Activated CD8-positive, alpha-beta memory T cell treated with anti-CD3 and anti-CD28 coated beads, Interleukin-2, amount 10 ng/mL, durations not matched to agents 7 days and 5 days (primary cell): ENCODE results near the gene DTX3. TPM values are rescaled to one million over a fixed set of nuclear protein-coding genes. Genes with fewer than 3 reads are reported as not detected.

Source experiments
- ATAC-seq: fragments of 150-1000 bp; cut with Tn5 transposase; one replicate; pipeline ENCODE4 v1.10.0; 2021; ENCODE audit warnings: moderate library complexity
- CTCF ChIA-PET: fragments of 350-600 bp; sonication (Branson Sonifier 250); formaldehyde crosslinking; loops from one replicate; lab custom pipeline; 2021; ENCODE audit warnings: antibody characterized with exemption; lab: Charles Lee
- DNase-seq: peaks from one replicate; pipeline ENCODE4 v3.0.0-alpha.2; 2020
- H3K27ac Mint-ChIP-seq: one replicate; pipeline ENCODE4 v1.8.0; 2021; ENCODE audit warnings: mild to moderate bottlenecking, mixed read lengths
- H3K27me3 Mint-ChIP-seq: one replicate; pipeline ENCODE4 v1.8.0; 2021; ENCODE audit warnings: mixed read lengths
- H3K36me3 Mint-ChIP-seq: one replicate; pipeline ENCODE4 v1.8.0; 2021; ENCODE audit warnings: mild to moderate bottlenecking, mixed read lengths
- H3K4me1 Mint-ChIP-seq: one replicate; pipeline ENCODE4 v1.8.0; 2021; ENCODE audit warnings: mixed read lengths
- H3K4me3 Mint-ChIP-seq: one replicate; pipeline ENCODE4 v1.8.0; 2021; ENCODE audit warnings: mild to moderate bottlenecking, moderate library complexity, mixed read lengths
- H3K9me3 Mint-ChIP-seq: one replicate; pipeline ENCODE4 v1.8.0; 2022; ENCODE audit warnings: low read depth, mixed read lengths
- total RNA-seq, 2 experiments: library from RNA; stranded (reverse); gene quantifications; one replicate each; pipeline ENCODE4 v1.2.3, GENCODE V29; 2021

The DTX3 gene
- total RNA-seq, 2 experiments from 2014 or later: 20.8 to 21.2 TPM

- ATAC-seq (no peak), DNase-seq (no peak)
- no peaks in the 10 kb centered on the region for H3K27me3 Mint-ChIP-seq
- H3K4me1 Mint-ChIP-seq: no peaks in the 10 kb centered on the region
- no peak overlapping the region for H3K4me3 Mint-ChIP-seq
- no peak overlapping the region for H3K27ac Mint-ChIP-seq
- CTCF ChIA-PET: interaction anchor here (1.0 to 2.1 kb wide), 5 partner anchors 7 to 120 kb away, joined by 4 to 15 read pairs (median 6); partner anchors contain the start of genes INHBE and PIP4K2C
- no peaks in the 10 kb centered on the region for H3K9me3 Mint-ChIP-seq
- no peaks in the 10 kb centered on the region for H3K36me3 Mint-ChIP-seq
These were observed 28.6 kb upstream of the DTX3 start for GRCh38 chr12:57575771-57576612.

- no peak overlapping the region for H3K27ac Mint-ChIP-seq
These were observed 27.9 kb upstream of the DTX3 start for GRCh38 chr12:57576613-57577160.

GRCh38 chr12:57577981-57578758 is 26.5 kb upstream of the DTX3 start:
- Mint-ChIP-seq H3K4me1 (peaks cover under 1% of the 10 kb centered on the region), H3K27ac (no peak overlapping the region), H3K36me3 (no peaks in the 10 kb centered on the region), H3K27me3 (no peaks in the 10 kb centered on the region), H3K9me3 (no peaks in the 10 kb centered on the region), H3K4me3 (no peak overlapping the region)
- no peak for ATAC-seq
- no peak for DNase-seq
- CTCF ChIA-PET: no interaction called here

More at GRCh38 chr12:57576613-57577160, 27.9 kb upstream of the DTX3 start:
- no peak overlapping the region for H3K4me3 Mint-ChIP-seq
- H3K27me3 Mint-ChIP-seq: no peaks in the 10 kb centered on the region
- no peaks in the 10 kb centered on the region for H3K4me1 Mint-ChIP-seq
- ATAC-seq (no peak), DNase-seq (no peak)
- CTCF ChIA-PET: interaction anchor here (1.0 kb wide), 1 partner anchor 8 kb away, joined by 4 read pairs; no protein-coding TSS in a partner anchor
- no peaks in the 10 kb centered on the region for H3K36me3 Mint-ChIP-seq
- no peaks in the 10 kb centered on the region for H3K9me3 Mint-ChIP-seq

- H3K27ac Mint-ChIP-seq: no peak overlapping the region
- peaks cover 4% of the 10 kb centered on the region for H3K4me1 Mint-ChIP-seq
- CTCF ChIA-PET: interaction anchor here (1.6 to 7.6 kb wide), 2 partner anchors 8 to 39 kb away, joined by 3 to 148 read pairs; no protein-coding TSS in a partner anchor
- DNase-seq: no peak
- no peaks in the 10 kb centered on the region for H3K27me3 Mint-ChIP-seq
- no peaks in the 10 kb centered on the region for H3K36me3 Mint-ChIP-seq
- no peak for ATAC-seq
- no peak overlapping the region for H3K4me3 Mint-ChIP-seq
- no peaks in the 10 kb centered on the region for H3K9me3 Mint-ChIP-seq
These were observed 25.6 kb upstream of the DTX3 start for GRCh38 chr12:57579011-57579410.

GRCh38 chr12:57579677-57580465 is 24.8 kb upstream of the DTX3 start:
- no peak overlapping the region for H3K27ac Mint-ChIP-seq
- ATAC-seq (no peak), DNase-seq (no peak)
- H3K36me3 Mint-ChIP-seq: no peaks in the 10 kb centered on the region
- no peaks in the 10 kb centered on the region for H3K9me3 Mint-ChIP-seq
- peaks cover 4% of the 10 kb centered on the region for H3K4me1 Mint-ChIP-seq
- no peaks in the 10 kb centered on the region for H3K27me3 Mint-ChIP-seq
- H3K4me3 Mint-ChIP-seq: no peak overlapping the region
- CTCF ChIA-PET: interaction anchor here (0.7 to 7.6 kb wide), 5 partner anchors 9 to 59 kb away, joined by 3 to 148 read pairs (median 59); partner anchors contain the start of genes B4GALNT1, DDIT3 and PIP4K2C

- Mint-ChIP-seq H3K9me3 (no peaks in the 10 kb centered on the region), H3K27ac (no peak overlapping the region), H3K4me3 (no peak overlapping the region), H3K4me1 (peaks cover 4% of the 10 kb centered on the region), H3K36me3 (no peaks in the 10 kb centered on the region), H3K27me3 (no peaks in the 10 kb centered on the region)
- ATAC-seq (no peak), DNase-seq (no peak)
- CTCF ChIA-PET: interaction anchor here (0.7 to 7.6 kb wide), 6 partner anchors 9 to 60 kb away, joined by 3 to 148 read pairs (median 52); partner anchors contain the start of genes B4GALNT1, DDIT3 and PIP4K2C
These were observed 24.2 kb upstream of the DTX3 start for GRCh38 chr12:57580466-57580795.

GRCh38 chr12:57581802-57582201 is 22.8 kb upstream of the DTX3 start:
- DNase-seq (no peak), ATAC-seq (no peak)
- Mint-ChIP-seq H3K4me3 (no peak overlapping the region), H3K36me3 (no peaks in the 10 kb centered on the region), H3K27me3 (no peaks in the 10 kb centered on the region), H3K4me1 (peaks cover 4% of the 10 kb centered on the region), H3K27ac (no peak overlapping the region), H3K9me3 (no peaks in the 10 kb centered on the region)
- CTCF ChIA-PET: interaction anchor here (0.8 to 7.6 kb wide), 11 partner anchors 10 to 160 kb away, joined by 3 to 148 read pairs (median 25); partner anchors contain the start of genes B4GALNT1, GLI1, OS9 and PIP4K2C

- no peak overlapping the region for H3K27ac Mint-ChIP-seq
- DNase-seq (no peak), ATAC-seq (no peak)
- H3K27me3 Mint-ChIP-seq: no peaks in the 10 kb centered on the region
- no peaks in the 10 kb centered on the region for H3K9me3 Mint-ChIP-seq
- peaks cover 4% of the 10 kb centered on the region for H3K4me1 Mint-ChIP-seq
- no peaks in the 10 kb centered on the region for H3K36me3 Mint-ChIP-seq
- H3K4me3 Mint-ChIP-seq: no peak overlapping the region
- CTCF ChIA-PET: interaction anchor here (0.8 to 7.6 kb wide), 19 partner anchors 8 to 316 kb away, joined by 3 to 148 read pairs (median 12); partner anchors contain the start of genes B4GALNT1, GLI1, OS9 and PIP4K2C
These were observed 22.2 kb upstream of the DTX3 start for GRCh38 chr12:57582440-57582839.

- ATAC-seq (peak; percentile 99), DNase-seq (peak; percentile 82)
- H3K27me3 Mint-ChIP-seq: no peaks in the 10 kb centered on the region
- no peaks in the 10 kb centered on the region for H3K36me3 Mint-ChIP-seq
- CTCF ChIA-PET: interaction anchor here (0.6 to 7.6 kb wide), 51 partner anchors 9 to 424 kb away, joined by 3 to 148 read pairs (median 4); partner anchors contain the start of genes B4GALNT1, DCTN2, DTX3 and GLI1
- H3K4me1 Mint-ChIP-seq: peaks cover 4% of the 10 kb centered on the region
- H3K27ac Mint-ChIP-seq: no peak overlapping the region
- no peaks in the 10 kb centered on the region for H3K9me3 Mint-ChIP-seq
- no peak overlapping the region for H3K4me3 Mint-ChIP-seq
These were observed 21.4 kb upstream of the DTX3 start for GRCh38 chr12:57583008-57583831.

GRCh38 chr12:57584050-57584449 is 20.6 kb upstream of the DTX3 start:
- Mint-ChIP-seq H3K9me3 (no peaks in the 10 kb centered on the region), H3K27ac (no peak overlapping the region), H3K36me3 (no peaks in the 10 kb centered on the region)

GRCh38 chr12:57584690-57585089 is 19.9 kb upstream of the DTX3 start:
- ATAC-seq: no peak
- H3K4me3 Mint-ChIP-seq: no peak overlapping the region
- no peaks in the 10 kb centered on the region for H3K9me3 Mint-ChIP-seq
- no peak for DNase-seq
- no peak overlapping the region for H3K27ac Mint-ChIP-seq
- peaks cover 4% of the 10 kb centered on the region for H3K4me1 Mint-ChIP-seq
- no peaks in the 10 kb centered on the region for H3K36me3 Mint-ChIP-seq
- no peaks in the 10 kb centered on the region for H3K27me3 Mint-ChIP-seq
- CTCF ChIA-PET: interaction anchor here (0.6 to 7.6 kb wide), 18 partner anchors 9 to 294 kb away, joined by 3 to 148 read pairs (median 10); partner anchors contain the start of genes B4GALNT1, DDIT3, DTX3 and OS9

More at GRCh38 chr12:57584050-57584449, 20.6 kb upstream of the DTX3 start:
- H3K27me3 Mint-ChIP-seq: no peaks in the 10 kb centered on the region
- CTCF ChIA-PET: interaction anchor here (0.8 to 7.6 kb wide), 31 partner anchors 9 to 295 kb away, joined by 3 to 148 read pairs (median 6); partner anchors contain the start of genes B4GALNT1, DDIT3, DTX3 and OS9
- H3K4me3 Mint-ChIP-seq: no peak overlapping the region
- H3K4me1 Mint-ChIP-seq: peaks cover 4% of the 10 kb centered on the region
- no peak for DNase-seq
- ATAC-seq: no peak
